ENCODE measurements around the gene UBAP2L. TPM values are rescaled to one million over a fixed set of nuclear protein-coding genes. Genes with fewer than 3 reads are reported as not detected.

The UBAP2L gene
- total RNA-seq, 4 donors from 2014 or later = 46.0 to 74.6 (median 59.4) TPM

DNA sequence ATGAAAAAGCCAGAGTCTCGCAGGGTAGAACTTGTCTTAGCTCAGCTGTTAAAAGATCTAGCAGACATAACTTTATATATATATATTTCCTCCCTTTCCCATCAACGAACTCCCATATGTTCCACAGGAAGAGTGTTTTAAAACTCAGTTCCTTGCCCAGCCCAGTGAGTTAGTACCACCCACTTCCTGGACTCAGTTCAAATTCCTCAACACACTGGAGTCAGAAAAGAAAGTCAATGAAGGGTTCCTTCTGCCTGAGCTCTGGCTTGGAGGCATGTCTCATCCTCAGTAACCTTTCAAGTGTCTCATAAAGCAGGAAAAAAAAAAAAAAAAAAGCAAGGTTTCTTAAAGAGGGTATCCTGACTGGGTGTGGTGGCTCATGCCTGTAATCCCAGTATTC lies 44.4 kb upstream of the UBAP2L start:
- 29 to 43% methylated on average over 2 of the region's 2 CpGs for WGBS, 2 donors
- TF ChIP-seq, protein P1, sequence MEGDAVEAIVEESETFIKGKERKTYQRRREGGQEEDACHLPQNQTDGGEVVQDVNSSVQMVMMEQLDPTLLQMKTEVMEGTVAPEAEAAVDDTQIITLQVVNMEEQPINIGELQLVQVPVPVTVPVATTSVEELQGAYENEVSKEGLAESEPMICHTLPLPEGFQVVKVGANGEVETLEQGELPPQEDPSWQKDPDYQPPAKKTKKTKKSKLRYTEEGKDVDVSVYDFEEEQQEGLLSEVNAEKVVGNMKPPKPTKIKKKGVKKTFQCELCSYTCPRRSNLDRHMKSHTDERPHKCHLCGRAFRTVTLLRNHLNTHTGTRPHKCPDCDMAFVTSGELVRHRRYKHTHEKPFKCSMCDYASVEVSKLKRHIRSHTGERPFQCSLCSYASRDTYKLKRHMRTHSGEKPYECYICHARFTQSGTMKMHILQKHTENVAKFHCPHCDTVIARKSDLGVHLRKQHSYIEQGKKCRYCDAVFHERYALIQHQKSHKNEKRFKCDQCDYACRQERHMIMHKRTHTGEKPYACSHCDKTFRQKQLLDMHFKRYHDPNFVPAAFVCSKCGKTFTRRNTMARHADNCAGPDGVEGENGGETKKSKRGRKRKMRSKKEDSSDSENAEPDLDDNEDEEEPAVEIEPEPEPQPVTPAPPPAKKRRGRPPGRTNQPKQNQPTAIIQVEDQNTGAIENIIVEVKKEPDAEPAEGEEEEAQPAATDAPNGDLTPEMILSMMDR (IDR thresholded peaks at IDR 0.05) = no peak
- no peak for TF ChIP-seq POLR2A (IDR thresholded peaks at IDR 0.05)
- no peak for DNase-seq (ENCODE audit: low spot score in 2 of 2)
- H3K4me3 ChIP-seq (ENCODE audit: low read depth, poor library complexity, severe bottlenecking) = no peak overlapping the region
- intact Hi-C loops (cut with DNase I; ENCODE audit: low total_unique reads) = no loop called here

DNA sequence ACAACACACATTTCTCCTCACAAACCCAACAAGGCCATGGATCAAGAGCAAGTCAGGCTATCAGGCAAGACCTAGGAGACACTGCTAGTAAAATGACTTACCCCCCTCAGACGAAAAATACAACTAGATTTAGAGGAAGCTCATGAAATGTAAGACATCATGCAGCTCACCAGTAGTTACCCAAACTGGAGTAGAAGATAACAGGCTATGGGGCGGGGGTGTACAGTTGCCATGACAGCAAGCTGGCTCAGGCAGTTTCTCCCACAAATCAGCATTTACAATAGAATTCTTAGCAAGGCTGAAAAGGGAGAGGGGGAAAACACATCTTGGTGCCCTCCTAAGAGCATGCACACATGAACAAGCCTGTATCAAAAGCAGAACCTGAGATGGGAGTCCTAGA lies 42.7 kb upstream of the UBAP2L start:
- intact Hi-C loops (cut with DNase I; ENCODE audit: low total_unique reads) = no loop called here
- 47 to 55% methylated on average over 2 of the region's 2 CpGs for WGBS, 2 donors
- H3K4me3 ChIP-seq (ENCODE audit: low read depth, poor library complexity, severe bottlenecking) = no peak overlapping the region
- TF ChIP-seq, protein P1 (IDR thresholded peaks at IDR 0.05) = no peak
- no peak for TF ChIP-seq POLR2A (IDR thresholded peaks at IDR 0.05)
- DNase-seq (ENCODE audit: low spot score in 2 of 2) = no peak

DNA sequence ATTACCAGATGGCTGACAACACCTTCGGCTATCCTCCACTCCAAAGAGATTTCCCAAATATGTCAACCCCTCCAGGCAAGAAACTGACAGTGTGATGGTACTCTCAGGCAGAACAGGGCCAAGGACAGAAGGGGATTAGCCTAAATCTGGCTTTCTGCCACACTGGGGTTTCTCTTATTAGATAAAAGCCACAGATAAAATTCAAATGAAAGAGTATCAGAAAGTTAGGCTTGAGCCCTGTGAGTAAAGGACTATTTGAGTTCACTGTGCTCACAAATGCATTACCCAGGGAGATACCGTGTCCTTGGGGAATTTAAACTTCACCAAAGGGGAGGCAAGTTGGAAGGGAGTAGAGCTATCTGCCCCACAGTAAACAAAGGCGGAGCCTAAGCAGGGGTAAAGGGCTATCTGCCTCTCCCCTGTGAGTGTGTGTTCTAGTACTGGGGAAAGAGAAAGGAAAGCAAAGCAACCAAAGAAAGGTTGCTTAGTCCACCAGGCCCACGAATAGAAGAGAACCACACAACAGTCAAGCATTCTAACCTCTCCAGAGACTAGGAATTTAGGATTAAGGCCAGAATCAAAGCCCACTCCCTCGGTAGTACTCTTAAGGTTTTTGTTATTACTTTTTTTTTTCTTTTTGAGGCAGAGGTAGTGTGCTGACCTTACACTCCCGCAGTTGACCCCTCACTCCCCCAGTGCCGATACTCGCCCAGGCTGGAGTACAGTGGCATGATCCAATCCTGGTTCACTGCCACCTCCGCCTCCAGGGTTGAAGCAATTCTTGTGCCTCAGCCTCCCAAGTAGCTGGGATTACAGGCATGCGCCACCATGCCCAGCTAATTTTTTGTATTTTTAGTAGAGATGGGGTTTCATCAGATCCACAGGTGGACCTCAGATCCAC lies 41.6 kb upstream of the UBAP2L start:
- no peak for DNase-seq (ENCODE audit: low spot score in 2 of 2)
- intact Hi-C loops (cut with DNase I; ENCODE audit: low total_unique reads) = no loop called here
- no peak overlapping the region for H3K4me3 ChIP-seq (ENCODE audit: low read depth, poor library complexity, severe bottlenecking)
- no peak for TF ChIP-seq POLR2A (IDR thresholded peaks at IDR 0.05)
- TF ChIP-seq, protein P1 (IDR thresholded peaks at IDR 0.05) = no peak
- WGBS, 2 donors = 68 to 77% methylated on average over 10 of the region's 10 CpGs

DNA sequence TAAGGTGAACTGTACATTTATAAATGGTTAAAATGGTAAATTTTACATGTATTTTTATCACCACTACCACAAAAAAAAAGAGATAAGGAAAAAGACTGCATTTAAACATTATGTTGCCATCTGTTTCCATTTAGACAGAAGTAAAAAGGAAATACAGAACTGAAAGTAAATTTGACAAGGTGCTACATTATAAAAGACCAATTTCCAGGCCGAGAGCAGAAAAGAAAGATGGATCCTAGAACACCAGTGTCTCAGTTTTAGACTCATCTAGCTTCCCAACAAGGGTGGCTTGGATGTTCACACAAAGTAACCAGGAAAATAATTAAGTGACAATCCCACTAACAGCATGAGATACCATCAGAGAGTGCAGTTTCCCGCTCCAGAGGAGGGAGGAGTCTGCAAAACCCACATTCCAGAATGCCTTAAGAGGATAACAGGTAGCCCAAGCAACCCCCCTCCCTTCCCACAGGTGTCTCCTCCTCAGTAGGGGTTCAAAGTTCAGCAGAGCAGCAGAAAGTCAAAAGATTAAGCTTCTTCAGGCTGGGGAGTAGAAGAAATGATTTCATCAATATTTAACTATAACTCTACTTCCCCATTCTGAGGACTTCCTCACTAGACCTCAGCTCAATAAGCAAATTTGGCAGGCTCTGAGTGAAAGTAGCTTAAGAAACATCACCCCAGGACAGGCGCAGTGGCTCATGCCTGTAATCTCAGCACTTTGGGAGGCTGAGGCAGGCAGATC lies 40.6 kb upstream of the UBAP2L start:
- no peak for TF ChIP-seq POLR2A (IDR thresholded peaks at IDR 0.05)
- TF ChIP-seq, protein P1 (IDR thresholded peaks at IDR 0.05) = no peak
- intact Hi-C loops (cut with DNase I; ENCODE audit: low total_unique reads) = loop anchor here (10.0 kb wide), 2 partner anchors 85 to 155 kb away; no protein-coding TSS in a partner anchor
- H3K4me3 ChIP-seq (ENCODE audit: low read depth, poor library complexity, severe bottlenecking) = no peak overlapping the region
- DNase-seq (ENCODE audit: low spot score in 2 of 2) = peak in 1 of 2 donors; percentile 23
- 66 to 72% methylated on average over 3 of the region's 3 CpGs for WGBS, 2 donors

DNA sequence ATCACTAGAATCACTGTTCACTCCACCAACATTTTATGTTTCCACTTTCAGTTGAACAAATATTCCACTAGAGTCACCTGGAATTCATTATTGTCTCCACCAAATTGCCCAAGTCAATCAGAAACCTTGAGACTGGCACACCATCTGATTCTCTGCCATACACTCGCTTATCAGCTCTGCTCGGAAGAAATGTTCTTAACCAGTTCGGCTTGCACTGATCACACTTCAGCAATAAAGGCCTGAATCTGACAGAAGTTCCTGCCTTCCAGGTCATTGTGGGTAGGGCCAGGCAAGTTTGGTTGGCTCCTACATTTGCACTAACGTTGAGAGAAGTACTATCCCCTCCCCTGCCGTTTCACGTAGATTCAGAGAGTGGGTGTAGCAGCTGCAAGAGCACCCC lies 38.8 kb upstream of the UBAP2L start:
- WGBS, 2 donors = 2% methylated on average over 6 of the region's 6 CpGs
- intact Hi-C loops (cut with DNase I; ENCODE audit: low total_unique reads) = loop anchor here (10.0 kb wide), 2 partner anchors 83 to 153 kb away; no protein-coding TSS in a partner anchor
- peak overlapping the region; percentile 94 for H3K4me3 ChIP-seq (ENCODE audit: low read depth, poor library complexity, severe bottlenecking)
- DNase-seq (ENCODE audit: low spot score in 2 of 2) = no peak
- no peak for TF ChIP-seq POLR2A (IDR thresholded peaks at IDR 0.05)
- TF ChIP-seq, protein P1 (IDR thresholded peaks at IDR 0.05) = no peak

Data from lower leg skin (tissue), 4 donors.